OCI-LY1 (cell line): ENCODE results near the gene CNDP1.

ENCODE experiments used
- EZH2 ChIP-seq: fragments of 200-600 bp; sonication (generic), shearing (Covaris generic); IDR thresholded peaks from 2 replicates; pipeline ENCODE4 v1.8.0; 2017; ENCODE audit warnings: borderline replicate concordance, mixed run types, mild to moderate bottlenecking, antibody characterized with exemption, low read length, moderate library complexity, mixed read lengths
- TF ChIP-seq, protein P1 (sequence below): fragments of 200-600 bp; sonication (generic), shearing (Covaris generic); IDR thresholded peaks from 2 replicates; pipeline ENCODE4 v1.5.1; 2017; ENCODE audit warnings: mild to moderate bottlenecking, antibody characterized with exemption, low read length, moderate library complexity, mixed read lengths

DNA sequence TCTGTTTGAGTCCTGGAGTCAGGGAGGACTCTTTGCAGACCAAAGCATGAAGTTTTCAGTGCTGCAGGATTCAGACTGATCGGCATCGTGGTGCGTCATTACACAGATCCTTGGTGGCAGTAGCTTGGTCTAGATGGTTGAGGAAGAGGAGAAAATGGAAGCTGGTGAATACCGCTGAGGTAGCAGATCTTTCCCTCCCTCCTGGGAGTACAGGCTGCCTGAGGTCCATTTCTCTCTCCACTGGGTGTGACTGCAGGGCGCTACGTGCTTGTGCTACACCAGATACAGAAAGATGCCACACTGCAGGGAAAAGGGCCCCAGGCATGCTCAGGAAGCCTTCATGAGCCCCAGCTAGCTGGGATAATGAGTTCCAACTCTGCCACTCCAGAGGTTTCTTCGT is 3.3 kb upstream of the CNDP1 start:
- TF ChIP-seq EZH2, result no peak
- TF ChIP-seq, protein P1, sequence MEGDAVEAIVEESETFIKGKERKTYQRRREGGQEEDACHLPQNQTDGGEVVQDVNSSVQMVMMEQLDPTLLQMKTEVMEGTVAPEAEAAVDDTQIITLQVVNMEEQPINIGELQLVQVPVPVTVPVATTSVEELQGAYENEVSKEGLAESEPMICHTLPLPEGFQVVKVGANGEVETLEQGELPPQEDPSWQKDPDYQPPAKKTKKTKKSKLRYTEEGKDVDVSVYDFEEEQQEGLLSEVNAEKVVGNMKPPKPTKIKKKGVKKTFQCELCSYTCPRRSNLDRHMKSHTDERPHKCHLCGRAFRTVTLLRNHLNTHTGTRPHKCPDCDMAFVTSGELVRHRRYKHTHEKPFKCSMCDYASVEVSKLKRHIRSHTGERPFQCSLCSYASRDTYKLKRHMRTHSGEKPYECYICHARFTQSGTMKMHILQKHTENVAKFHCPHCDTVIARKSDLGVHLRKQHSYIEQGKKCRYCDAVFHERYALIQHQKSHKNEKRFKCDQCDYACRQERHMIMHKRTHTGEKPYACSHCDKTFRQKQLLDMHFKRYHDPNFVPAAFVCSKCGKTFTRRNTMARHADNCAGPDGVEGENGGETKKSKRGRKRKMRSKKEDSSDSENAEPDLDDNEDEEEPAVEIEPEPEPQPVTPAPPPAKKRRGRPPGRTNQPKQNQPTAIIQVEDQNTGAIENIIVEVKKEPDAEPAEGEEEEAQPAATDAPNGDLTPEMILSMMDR, result no peak
